Naive thymus-derived CD4-positive, alpha-beta T cell (primary cell): Measurements from ENCODE around the gene FRMD4B. TPM values are rescaled to one million over a fixed set of nuclear protein-coding genes. Genes with fewer than 3 reads are reported as not detected.
A peak's percentile ranks its signal among the peaks of the same experiment; 100 is the strongest.

ENCODE experiments used
- ATAC-seq: fragments of 150-1000 bp; cut with Tn5 transposase; 2 replicates; pipeline ENCODE4 v1.10.0; 2021; ENCODE audit warnings: mild to moderate bottlenecking, moderate library complexity
- CTCF ChIA-PET: fragments of 350-600 bp; sonication (Branson Sonifier 250); formaldehyde crosslinking; loops from one replicate; lab custom pipeline; 2021; ENCODE audit warnings: antibody characterized with exemption; lab: Charles Lee
- POLR2A ChIA-PET: fragments of 350-600 bp; sonication (Branson Sonifier 250); formaldehyde crosslinking; loops from one replicate; lab custom pipeline; 2021; ENCODE audit warnings: antibody characterized with exemption, inconsistent platforms; lab: Charles Lee
- DNase-seq, 9 donors: peaks; one replicate each; pipeline versions ENCODE4 v3.0.0 to v3.0.0-alpha.2; 2020 to 2022; ENCODE audit warnings: mixed read lengths in 1 of 9
- H3K27ac ChIP-seq: one replicate; pipeline ENCODE4 v1.7.0; 2013; ENCODE audit warnings: mild to moderate bottlenecking, low read depth, low read length, moderate library complexity
- H3K27me3 ChIP-seq, 2 donors: one replicate each; pipeline ENCODE4 v1.7.0; 2013; ENCODE audit warnings: low read length in 2 of 2, mild to moderate bottlenecking in 2 of 2, moderate library complexity in 2 of 2; ENCODE audit not compliant: control insufficient read depth in 2 of 2, insufficient read depth in 2 of 2
- H3K36me3 ChIP-seq, 3 experiments: 1 replicate in 2 of 3; 2 replicates in 1 of 3; pipeline ENCODE4 v1.7.0; 2013; ENCODE audit warnings: low read length in 3 of 3, mild to moderate bottlenecking in 3 of 3, moderate library complexity in 1 of 3; ENCODE audit not compliant: insufficient read depth in 3 of 3, control insufficient read depth in 2 of 3
- H3K4me1 ChIP-seq, 2 donors: one replicate each; pipeline ENCODE4 v1.7.0; 2013; ENCODE audit warnings: low read length in 2 of 2, mild to moderate bottlenecking in 2 of 2, moderate library complexity in 1 of 2; ENCODE audit not compliant: control insufficient read depth in 2 of 2, insufficient read depth in 2 of 2
- H3K4me3 ChIP-seq: 2 replicates; pipeline ENCODE4 v1.7.0; 2013; ENCODE audit warnings: mild to moderate bottlenecking, low read length
- H3K9me3 ChIP-seq, 3 experiments: 1 replicate in 2 of 3; 2 replicates in 1 of 3; pipeline ENCODE4 v1.7.0; 2013; ENCODE audit warnings: low read length in 3 of 3; ENCODE audit not compliant: control insufficient read depth in 2 of 3
- H3K27ac Mint-ChIP-seq, 9 donors: one replicate each; pipeline ENCODE4 v1.8.0; 2020 to 2022; ENCODE audit warnings: mixed read lengths in 9 of 9, mild to moderate bottlenecking in 8 of 9, moderate library complexity in 5 of 9, inconsistent platforms in 2 of 9
- H3K27me3 Mint-ChIP-seq, 5 donors: one replicate each; pipeline ENCODE4 v1.8.0; 2021 to 2022; ENCODE audit warnings: mixed read lengths in 5 of 5, mild to moderate bottlenecking in 1 of 5
- H3K36me3 Mint-ChIP-seq, 5 donors: one replicate each; pipeline ENCODE4 v1.8.0; 2020 to 2022; ENCODE audit warnings: mixed read lengths in 5 of 5, mild to moderate bottlenecking in 3 of 5, inconsistent platforms in 1 of 5
- H3K4me1 Mint-ChIP-seq, 7 donors: one replicate each; pipeline ENCODE4 v1.8.0; 2020 to 2022; ENCODE audit warnings: mixed read lengths in 7 of 7, mild to moderate bottlenecking in 3 of 7, inconsistent platforms in 1 of 7
- H3K4me3 Mint-ChIP-seq, 10 donors: one replicate each; pipeline ENCODE4 v1.8.0; 2020 to 2022; ENCODE audit warnings: mild to moderate bottlenecking in 10 of 10, mixed read lengths in 10 of 10, moderate library complexity in 6 of 10, inconsistent platforms in 2 of 10
- H3K9me3 Mint-ChIP-seq, 11 donors: one replicate each; pipeline ENCODE4 v1.8.0; 2020 to 2022; ENCODE audit warnings: mixed read lengths in 11 of 11, mild to moderate bottlenecking in 4 of 11, inconsistent platforms in 1 of 11, moderate library complexity in 1 of 11
- intact Hi-C, 2 donors: fragments of 100-400 bp; cut with micrococcal nuclease; formaldehyde crosslinking; loops; one replicate each; pipeline ENCODE4 v1.15.1; 2023
- polyA plus RNA-seq, 2 donors: library from polyadenylated mRNA; unstranded; fragments of 300-500 nt; fragmentation: Illumina TruSeq; gene quantifications; one replicate each; pipeline ENCODE4 v1.2.3, GENCODE V29; 2021
- total RNA-seq, 6 experiments: library from RNA in 5 of 6; stranded (reverse) in 5 of 6; gene quantifications; 1 replicate in 5 of 6; 2 replicates in 1 of 6; pipeline ENCODE4 v1.2.3 and lab custom pipeline; 2021 to 2026

FRMD4B gene
- total and polyA plus RNA-seq, 7 experiments from 2014 or later, result 0.59 to 32.2 (median 5.6) TPM; not detected in 1

DNA sequence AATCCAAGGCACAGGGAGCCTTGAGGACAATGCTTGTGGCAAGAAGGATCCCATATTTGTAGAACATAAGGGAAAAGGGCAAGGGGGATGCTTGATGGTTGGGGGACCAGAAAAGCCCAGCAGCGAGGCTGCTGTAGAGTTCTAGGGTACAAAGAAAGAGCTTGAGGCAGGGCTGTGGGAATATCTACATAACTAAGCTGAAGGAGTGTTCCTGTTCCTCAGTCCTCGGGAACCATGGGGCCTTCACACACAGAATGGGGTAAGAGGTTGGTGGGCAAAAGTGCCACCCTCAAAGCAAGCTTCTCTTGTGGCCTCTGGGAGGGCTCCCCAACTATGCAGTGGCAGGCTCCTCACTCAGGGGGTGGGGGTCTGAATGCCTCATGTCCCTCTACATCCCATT lies 6.5 kb upstream of the FRMD4B start:
- Mint-ChIP-seq H3K36me3 (peaks cover 0 to 3% (median 0%) of the 10 kb centered on the region in 5 donors), H3K4me1 (peaks cover 0 to 3% (median 0%) of the 10 kb centered on the region in 7 donors), H3K27me3 (peaks cover 26 to 59% (median 30%) of the 10 kb centered on the region in 5 donors), H3K27ac (no peak overlapping the region), H3K4me3 (no peak overlapping the region), H3K9me3 (peaks cover 0 to 5% (median 0%) of the 10 kb centered on the region in 11 donors)
- Histone ChIP-seq H3K27ac (no peak overlapping the region), H3K36me3 (no peaks in the 10 kb centered on the region), H3K9me3 (no peaks in the 10 kb centered on the region), H3K4me3 (no peak overlapping the region), H3K27me3 (no peaks in the 10 kb centered on the region), H3K4me1 (no peaks in the 10 kb centered on the region)
- ATAC-seq, result no peak
- intact Hi-C loops, result no loop called here
- ChIA-PET CTCF (no interaction called here), POLR2A (no interaction called here)
- DNase-seq, result no peak

DNA sequence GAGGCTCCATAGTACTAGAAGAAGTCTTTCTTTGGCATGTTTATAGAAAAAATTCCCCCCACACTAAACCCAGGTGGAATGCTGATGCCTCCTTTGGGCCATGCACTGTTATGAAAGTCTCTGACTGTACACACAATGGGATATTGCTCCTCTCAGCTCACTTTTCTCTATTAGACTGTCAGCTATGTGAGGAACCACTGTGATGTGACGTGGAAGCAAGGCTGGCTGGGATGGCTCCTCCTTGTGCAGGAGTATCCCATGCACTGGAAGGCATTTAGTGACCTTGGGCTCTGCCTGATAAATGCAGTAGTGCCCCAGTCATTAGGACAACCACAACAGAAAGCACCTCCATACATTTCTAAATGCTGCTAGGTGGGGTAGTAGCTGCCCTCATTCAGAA lies 5.7 kb upstream of the FRMD4B start:
- H3K4me3 Mint-ChIP-seq, result no peak overlapping the region
- H3K36me3 Mint-ChIP-seq, result peaks cover 0 to 3% (median 0%) of the 10 kb centered on the region in 5 donors
- Histone ChIP-seq H3K36me3 (no peaks in the 10 kb centered on the region), H3K4me3 (no peak overlapping the region), H3K27me3 (no peaks in the 10 kb centered on the region), H3K4me1 (no peaks in the 10 kb centered on the region), H3K9me3 (no peaks in the 10 kb centered on the region), H3K27ac (no peak overlapping the region)
- H3K27me3 Mint-ChIP-seq, result peaks cover 32 to 63% (median 37%) of the 10 kb centered on the region in 5 donors
- DNase-seq (no peak), ATAC-seq (no peak)
- no peak overlapping the region for H3K27ac Mint-ChIP-seq
- ChIA-PET POLR2A (no interaction called here), CTCF (no interaction called here)
- peaks cover 0 to 5% (median 0%) of the 10 kb centered on the region in 11 donors for H3K9me3 Mint-ChIP-seq
- H3K4me1 Mint-ChIP-seq, result peaks cover 0 to 7% (median 5%) of the 10 kb centered on the region in 7 donors
- intact Hi-C loops, result no loop called here

DNA sequence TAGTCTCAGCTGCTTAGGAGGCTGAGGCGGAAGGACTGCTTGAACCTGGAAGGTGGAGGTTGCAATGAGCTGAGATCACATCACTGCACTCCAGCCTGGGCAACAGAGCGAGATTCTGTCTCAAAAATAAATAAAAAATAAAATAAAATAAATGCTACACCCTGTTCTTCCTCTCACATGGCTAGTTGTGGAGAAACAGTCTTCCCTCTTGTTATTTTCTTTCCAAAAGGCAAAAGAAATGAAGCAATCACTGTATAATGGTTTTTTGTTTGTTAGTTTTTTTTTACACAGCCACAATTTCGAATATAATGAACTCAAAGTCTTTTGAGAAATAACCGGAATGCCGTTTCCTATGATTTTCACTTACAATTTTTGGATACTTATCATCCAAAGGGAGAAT lies 4.9 kb upstream of the FRMD4B start:
- Histone ChIP-seq H3K27ac (no peak overlapping the region), H3K27me3 (no peaks in the 10 kb centered on the region), H3K4me3 (no peak overlapping the region), H3K36me3 (no peaks in the 10 kb centered on the region), H3K9me3 (no peaks in the 10 kb centered on the region), H3K4me1 (no peaks in the 10 kb centered on the region)
- ChIA-PET POLR2A (no interaction called here), CTCF (no interaction called here)
- ATAC-seq (no peak), DNase-seq (no peak)
- no peak overlapping the region for H3K27ac Mint-ChIP-seq
- H3K9me3 Mint-ChIP-seq, result peaks cover 0 to 5% (median 0%) of the 10 kb centered on the region in 11 donors
- intact Hi-C loops, result no loop called here
- peaks cover 0 to 2% (median 0%) of the 10 kb centered on the region in 5 donors for H3K36me3 Mint-ChIP-seq
- H3K27me3 Mint-ChIP-seq, result peaks cover 36 to 65% (median 41%) of the 10 kb centered on the region in 5 donors
- no peak overlapping the region for H3K4me3 Mint-ChIP-seq
- H3K4me1 Mint-ChIP-seq, result peaks cover 0 to 11% (median 9%) of the 10 kb centered on the region in 7 donors

GRCh38 chr3:69389520-69390248 lies 3.8 kb upstream of the FRMD4B start:
- no peak overlapping the region for H3K4me3 ChIP-seq
- Mint-ChIP-seq H3K4me1 (peaks cover 5 to 16% (median 12%) of the 10 kb centered on the region in 7 donors), H3K36me3 (no peaks in the 10 kb centered on the region), H3K27me3 (peaks cover 41 to 67% (median 44%) of the 10 kb centered on the region in 5 donors), H3K4me3 (no peak overlapping the region), H3K27ac (no peak overlapping the region), H3K9me3 (peaks cover 0 to 4% (median 0%) of the 10 kb centered on the region in 11 donors)
- no peaks in the 10 kb centered on the region for H3K9me3 ChIP-seq
- CTCF ChIA-PET, result no interaction called here
- no peaks in the 10 kb centered on the region for H3K36me3 ChIP-seq
- ATAC-seq (no peak), DNase-seq (no peak)
- H3K27me3 ChIP-seq, result no peaks in the 10 kb centered on the region
- intact Hi-C loops, result no loop called here
- POLR2A ChIA-PET, result no interaction called here
- H3K27ac ChIP-seq, result no peak overlapping the region
- H3K4me1 ChIP-seq, result no peaks in the 10 kb centered on the region

GRCh38 chr3:69388241-69388640 lies 2.4 kb upstream of the FRMD4B start:
- CTCF ChIA-PET, result no interaction called here
- POLR2A ChIA-PET, result no interaction called here
- intact Hi-C loops, result no loop called here

GRCh38 chr3:69386556-69387385 lies 883 bp upstream of the FRMD4B start:
- peaks cover 5 to 18% (median 10%) of the 10 kb centered on the region in 7 donors for H3K4me1 Mint-ChIP-seq
- no peak overlapping the region for H3K27ac ChIP-seq
- ChIA-PET POLR2A (no interaction called here), CTCF (interaction anchor here (0.6 kb wide), 1 partner anchor 39 kb away, joined by 3 read pairs; no protein-coding TSS in a partner anchor)
- H3K36me3 Mint-ChIP-seq, result no peaks in the 10 kb centered on the region
- ATAC-seq (peak; percentile 40), DNase-seq (no peak)
- no peaks in the 10 kb centered on the region for H3K4me1 ChIP-seq
- H3K4me3 Mint-ChIP-seq, result peak overlapping the region; percentile 16 to 81 (median 62)
- no peaks in the 10 kb centered on the region for H3K9me3 Mint-ChIP-seq
- H3K27ac Mint-ChIP-seq, result no peak overlapping the region
- H3K27me3 ChIP-seq, result no peaks in the 10 kb centered on the region
- no peaks in the 10 kb centered on the region for H3K9me3 ChIP-seq
- intact Hi-C loops, result no loop called here
- no peak overlapping the region for H3K4me3 ChIP-seq
- H3K36me3 ChIP-seq, result no peaks in the 10 kb centered on the region
- H3K27me3 Mint-ChIP-seq, result peaks cover 41 to 86% (median 43%) of the 10 kb centered on the region in 5 donors

More at GRCh38 chr3:69388241-69388640, 2.4 kb upstream of the FRMD4B start:
- Mint-ChIP-seq H3K4me1 (peaks cover 5 to 18% (median 12%) of the 10 kb centered on the region in 7 donors), H3K4me3 (no peak overlapping the region), H3K27me3 (peaks cover 46 to 79% (median 51%) of the 10 kb centered on the region in 5 donors), H3K36me3 (no peaks in the 10 kb centered on the region), H3K27ac (no peak overlapping the region), H3K9me3 (peaks cover 0 to 3% (median 0%) of the 10 kb centered on the region in 11 donors)
- H3K4me3 ChIP-seq, result no peak overlapping the region
- no peaks in the 10 kb centered on the region for H3K4me1 ChIP-seq
- no peak for DNase-seq
- no peaks in the 10 kb centered on the region for H3K9me3 ChIP-seq
- no peaks in the 10 kb centered on the region for H3K36me3 ChIP-seq
- H3K27ac ChIP-seq, result no peak overlapping the region
- no peak for ATAC-seq
- H3K27me3 ChIP-seq, result no peaks in the 10 kb centered on the region
